ENCODE results near the gene GCC2. TPM values are rescaled to one million over a fixed set of nuclear protein-coding genes. Genes with fewer than 3 reads are reported as not detected.
A peak's percentile ranks its signal among the peaks of the same experiment; 100 is the strongest.

Gene GCC2
- total and polyA plus RNA-seq, 2 of the 13 experiments (the other 11 are each of a cell fraction or from before 2014, with no cell fraction given), result 17.6 to 22.5 TPM

DNA sequence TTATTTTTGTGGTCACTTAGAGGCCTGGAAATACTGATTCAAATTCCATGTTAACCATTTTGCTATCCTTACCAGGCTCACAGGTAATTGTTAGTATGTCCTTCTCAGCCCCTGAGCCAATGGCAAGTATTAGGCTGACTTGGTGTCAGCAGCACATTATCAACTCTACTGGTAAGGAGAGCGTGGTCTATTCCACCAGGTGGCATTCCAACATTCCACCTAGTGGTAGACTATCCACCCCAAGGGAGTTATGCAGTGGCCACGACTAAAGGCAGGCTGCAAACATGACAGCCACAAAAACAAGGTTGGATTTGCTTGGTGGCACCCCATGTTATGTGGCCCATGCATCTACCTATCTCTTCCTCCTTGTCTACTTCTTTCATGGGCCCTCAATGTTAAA, 31.8 kb upstream of the GCC2 start (continued):
- no peak for TF ChIP-seq ZNF280B (CRISPR knock-in tag; IDR thresholded peaks at IDR 0.05; ENCODE audit: borderline replicate concordance)
- TF ChIP-seq ZNF205 (CRISPR knock-in tag; IDR thresholded peaks at IDR 0.05), result peak; percentile 59; the same call in 1 of the 2 replicates
- 0 out of 2 replicates have a peak, but pooled peaks have one; percentile 20 for TF ChIP-seq SP5 (CRISPR knock-in tag; IDR thresholded peaks at IDR 0.05; ENCODE audit: borderline replicate concordance, low read depth)
- TF ChIP-seq KDM5B (CRISPR knock-in tag; IDR thresholded peaks at IDR 0.05; ENCODE audit: borderline replicate concordance), result no peak
- TF ChIP-seq POLR2G (IDR thresholded peaks at IDR 0.05; ENCODE audit: low read depth, low read length), result no peak
- TF ChIP-seq, protein P1, sequence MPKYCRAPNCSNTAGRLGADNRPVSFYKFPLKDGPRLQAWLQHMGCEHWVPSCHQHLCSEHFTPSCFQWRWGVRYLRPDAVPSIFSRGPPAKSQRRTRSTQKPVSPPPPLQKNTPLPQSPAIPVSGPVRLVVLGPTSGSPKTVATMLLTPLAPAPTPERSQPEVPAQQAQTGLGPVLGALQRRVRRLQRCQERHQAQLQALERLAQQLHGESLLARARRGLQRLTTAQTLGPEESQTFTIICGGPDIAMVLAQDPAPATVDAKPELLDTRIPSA (CRISPR knock-in tag; IDR thresholded peaks at IDR 0.05; ENCODE audit: borderline replicate concordance), result no peak
- no peak for TF ChIP-seq JUN (CRISPR knock-in tag; IDR thresholded peaks at IDR 0.05)

DNA sequence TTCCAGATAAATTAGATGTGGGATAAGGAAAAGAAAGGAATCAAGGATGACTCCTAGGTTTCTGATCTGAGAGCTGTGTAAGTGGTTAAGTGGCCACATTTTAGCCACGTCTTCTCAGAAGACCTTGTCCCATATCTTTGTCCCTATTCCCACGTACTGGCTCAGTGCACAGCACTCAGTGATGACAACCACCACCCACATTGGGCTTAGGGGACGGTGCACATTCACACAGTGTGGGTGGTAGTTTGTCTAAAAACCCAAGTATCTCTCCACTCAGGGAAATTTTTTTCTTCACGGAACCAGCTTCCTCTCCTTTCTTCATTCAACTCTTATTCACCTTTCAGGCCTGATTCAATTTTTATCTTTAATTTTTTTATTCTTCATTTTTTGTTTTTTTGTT, 30.6 kb upstream of the GCC2 start:
- no peak overlapping the region for H3K9ac ChIP-seq (ENCODE audit: insufficient read depth, low read depth, low read length)
- in situ Hi-C loops (cut with HindIII; ENCODE audit: extremely low pct_ligation_motif_present, low pct_unique_long_range_greater_than_20kb), result loop anchor here (5.0 kb wide), 1 partner anchor 164 kb away; no protein-coding TSS in a partner anchor

More for the DNA sequence above, 30.6 kb upstream of the GCC2 start:
- no peak overlapping the region for H3K4me3 ChIP-seq (replicated peaks in 1 of 3; ENCODE audit: insufficient read depth in 1 of 3, low read depth in 2 of 3, low read length in 3 of 3)
- no peak for FAIRE-seq
- DNase-seq (ENCODE audit: low spot score), result no peak
- BruUV-seq (replicated peaks), result no TSS peak
- CTCF ChIA-PET (ENCODE audit: low intra/inter-chr PET ratio, low total read pairs), result interaction anchor here (2.3 kb wide), 1 partner anchor 165 kb away, joined by 26 read pairs; no protein-coding TSS in a partner anchor
- TF ChIP-seq NFE2L2 (IDR thresholded peaks at IDR 0.05; ENCODE audit: low read length) (no peak), ZMAT3 (CRISPR knock-in tag; conservative IDR thresholded peaks at IDR 0.05) (no peak)
- intact Hi-C loops (cut with micrococcal nuclease; ENCODE audit: unreplicated experiment), result no loop called here
- POLR2A ChIA-PET, result no interaction called here
- H3K79me2 ChIP-seq (ENCODE audit: insufficient read depth, low read length), result no peaks in the 10 kb centered on the region
- WGBS (ENCODE audit: low lambda C conversion rate), result 49% methylated on average over 4 of the region's 4 CpGs
- no peaks in the 10 kb centered on the region for H4K20me1 ChIP-seq (ENCODE audit: insufficient read depth, low read length)
- peaks cover 24% of the 10 kb centered on the region for H3K4me1 ChIP-seq (ENCODE audit: insufficient read depth, low read length)
- H3K27ac ChIP-seq (ENCODE audit: extremely low read length, insufficient read depth, low read length), result no peak overlapping the region
- peak overlapping the region; percentile 49 for H2AFZ ChIP-seq (ENCODE audit: low read length)
- H3K27me3 ChIP-seq (ENCODE audit: control insufficient read depth in 1 of 2, insufficient read depth in 2 of 2, low read length in 2 of 2), result no peaks in the 10 kb centered on the region
- ATAC-seq, result no peak
- H3K4me2 ChIP-seq (ENCODE audit: low read depth, low read length), result no peak overlapping the region
- no peaks in the 10 kb centered on the region for H3K36me3 ChIP-seq (replicated peaks in 1 of 2; ENCODE audit: control insufficient read depth in 1 of 2, insufficient read depth in 2 of 2, low read length in 2 of 2)
- no peaks in the 10 kb centered on the region for H3K9me3 ChIP-seq (ENCODE audit: low read length)
